HG03097 (cell line): ENCODE results near the gene ELK4.

Experiments
- ATAC-seq: cut with Tn5 transposase; IDR thresholded peaks from one replicate; pipeline ENCODE4 v1.9.1; 2021; ENCODE audit not compliant: unreplicated experiment, low FRiP score

ELK4 gene

DNA sequence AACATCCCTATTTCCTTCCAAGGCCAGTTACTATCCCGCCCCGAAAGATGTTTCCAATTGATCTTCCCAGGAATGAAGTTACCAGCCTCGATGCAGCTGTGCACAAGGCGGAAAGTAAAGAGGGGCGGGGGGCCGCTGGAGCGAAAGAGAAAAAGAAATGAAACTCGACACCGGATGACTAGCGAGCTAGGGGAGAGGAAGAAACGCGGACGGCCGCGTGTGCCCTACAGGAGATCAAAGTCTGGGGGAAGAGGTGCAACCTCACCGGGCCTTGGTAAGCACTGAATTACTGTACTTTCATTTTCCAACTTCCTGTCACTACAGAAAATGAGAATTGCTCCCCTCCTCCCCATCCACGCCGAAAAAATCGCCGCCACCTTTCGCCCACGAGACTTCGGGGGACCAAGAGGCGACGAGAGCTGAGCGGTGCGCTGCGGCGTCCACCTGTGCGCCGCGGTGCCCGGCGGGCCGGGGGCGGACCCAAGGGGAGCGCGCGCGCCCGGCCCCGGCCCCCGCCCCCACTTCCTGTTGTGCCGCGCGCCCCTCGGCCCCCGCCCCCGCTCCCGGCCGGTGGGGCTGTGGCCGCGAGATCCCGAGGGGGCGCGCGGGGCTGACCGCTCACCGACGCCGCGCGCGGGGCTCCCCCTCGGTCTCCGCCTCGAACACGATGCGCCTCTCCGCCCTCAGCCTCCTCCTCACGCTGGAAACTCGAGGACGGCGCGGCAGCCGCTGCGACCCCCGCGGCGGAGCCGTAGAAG lies 622 bp downstream of the ELK4 start:
- peak; percentile 64 for ATAC-seq

DNA sequence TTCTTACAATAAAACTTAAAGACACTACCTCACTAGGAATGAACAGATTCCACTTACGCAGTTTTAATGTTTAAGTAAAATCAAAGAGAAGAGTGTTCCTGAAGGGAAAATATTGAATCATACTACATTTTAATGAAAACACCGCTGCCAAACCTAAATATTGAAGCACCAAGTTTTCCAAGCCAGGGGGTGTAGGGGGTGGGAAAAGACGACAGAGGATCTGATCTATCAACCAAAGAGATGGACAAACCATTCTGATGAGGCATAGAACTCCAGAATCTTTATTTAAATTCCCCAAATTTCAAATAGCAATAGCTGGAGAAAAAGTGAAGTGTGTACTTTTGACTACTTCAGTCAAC lies 1.2 kb downstream of the ELK4 start:
- ATAC-seq = no peak

DNA sequence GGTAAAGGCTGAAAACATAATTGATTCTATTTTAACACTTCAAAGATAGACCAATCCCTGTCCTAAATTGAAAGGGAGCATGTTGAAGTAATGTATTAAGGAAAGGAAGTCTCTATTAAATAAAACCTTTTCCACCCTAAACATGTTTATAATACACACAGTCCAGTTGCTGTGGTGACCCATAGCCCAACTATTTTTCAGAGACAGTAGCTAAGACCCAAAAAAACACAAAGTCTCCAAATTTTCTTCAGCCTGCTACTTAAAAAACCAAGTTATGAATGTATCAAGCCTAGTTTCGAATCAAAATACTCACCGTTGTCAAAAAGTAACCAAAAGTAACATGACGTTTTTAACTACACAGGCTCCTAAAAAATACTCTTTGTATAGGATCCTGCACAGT lies 1.6 kb downstream of the ELK4 start:
- ATAC-seq = no peak

DNA sequence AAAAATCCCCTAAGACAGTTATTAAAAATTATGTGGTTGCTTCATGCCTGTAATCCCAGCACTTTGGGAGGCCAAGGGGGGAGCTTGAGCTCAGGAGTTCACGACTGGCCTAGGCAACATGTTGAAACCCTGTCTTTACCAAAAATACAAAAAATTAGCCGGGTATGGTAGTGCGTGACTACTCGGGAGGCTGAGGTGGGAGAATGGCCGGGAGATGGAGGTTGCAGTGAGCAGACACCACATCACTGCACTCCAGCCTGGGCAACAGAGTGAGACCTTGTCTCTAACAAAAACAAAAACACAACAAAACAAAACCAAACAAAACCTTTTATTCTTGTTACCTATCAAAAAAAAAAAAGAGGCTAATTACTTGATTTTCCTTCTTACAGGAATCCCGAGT lies 2.1 kb downstream of the ELK4 start:
- ATAC-seq = no peak

DNA sequence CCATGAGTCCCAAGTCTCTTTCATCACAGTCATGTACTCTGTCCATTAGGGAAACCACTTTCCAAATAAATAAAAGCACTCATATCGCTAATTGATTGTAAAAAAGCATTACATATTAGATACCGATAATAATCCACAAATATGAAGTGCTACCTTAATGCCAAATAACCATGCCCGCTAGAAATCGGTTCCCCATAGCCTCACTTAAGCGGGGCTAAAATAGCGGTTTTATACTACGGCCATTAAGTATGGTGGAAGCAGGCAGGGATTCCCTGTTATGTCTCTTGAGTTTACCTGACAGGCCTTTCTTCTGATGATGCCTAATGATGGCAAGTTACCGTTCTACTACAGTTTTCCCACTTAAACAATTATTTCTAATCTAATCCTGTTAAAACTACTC lies 3.9 kb downstream of the ELK4 start:
- ATAC-seq = no peak

DNA sequence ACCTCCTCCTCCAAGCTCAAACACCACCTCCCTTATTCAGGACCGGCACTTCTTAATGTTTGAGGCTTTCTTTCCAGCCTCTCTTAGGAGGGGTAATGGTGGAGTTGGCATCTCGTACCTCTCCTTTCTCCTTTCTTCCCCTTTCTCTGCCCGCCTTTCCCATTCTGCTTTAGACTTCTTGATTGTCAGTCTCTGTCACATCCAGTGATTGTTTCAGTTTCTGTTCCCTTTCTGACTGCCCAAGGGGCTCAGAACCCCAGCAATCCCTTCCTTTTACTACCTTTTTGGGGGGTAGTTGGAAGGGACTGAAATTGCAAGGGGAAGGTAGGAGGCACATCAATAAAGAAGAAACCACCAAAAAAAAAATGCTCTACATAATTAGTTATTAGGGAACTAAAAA lies 5.6 kb downstream of the ELK4 start:
- no peak for ATAC-seq

DNA sequence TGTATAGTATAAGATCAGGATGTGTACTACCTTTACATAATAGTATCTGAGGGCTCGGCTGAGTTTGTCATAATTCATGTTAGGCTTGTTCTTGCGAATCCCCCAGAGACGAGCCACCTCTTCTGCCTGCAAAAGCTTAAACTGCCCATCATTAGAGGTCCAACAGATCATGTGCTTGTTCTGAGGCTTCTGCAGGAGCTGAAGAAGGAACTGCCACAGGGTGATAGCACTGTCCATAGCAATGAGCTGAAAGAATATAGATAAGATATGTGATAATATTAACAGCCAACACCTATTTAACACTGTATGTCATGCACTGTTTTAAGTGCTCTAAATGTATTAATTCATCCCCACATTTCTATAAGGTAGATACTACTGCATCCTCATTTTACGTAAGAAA lies 8.2 kb downstream of the ELK4 start:
- no peak for ATAC-seq

DNA sequence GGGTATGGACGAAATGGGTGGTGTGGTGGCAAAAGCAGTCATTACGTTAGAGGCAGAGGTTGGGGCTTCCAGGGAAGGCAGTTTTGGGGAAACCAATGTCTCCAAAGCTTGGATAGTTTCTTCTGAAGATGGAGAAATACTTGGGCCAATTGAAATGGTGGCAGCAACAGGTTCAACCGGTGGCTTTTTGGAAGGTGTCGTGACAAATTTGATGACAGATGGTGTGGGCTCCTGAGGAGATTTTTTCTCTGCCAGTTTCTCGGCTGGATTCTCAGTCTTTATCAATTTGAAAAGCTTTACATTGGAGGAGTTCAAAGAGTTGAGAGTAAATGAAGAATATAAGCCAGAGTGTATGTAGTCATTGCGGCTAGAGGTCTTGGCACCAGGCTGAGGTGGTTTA lies 11.5 kb downstream of the ELK4 start:
- ATAC-seq = no peak

DNA sequence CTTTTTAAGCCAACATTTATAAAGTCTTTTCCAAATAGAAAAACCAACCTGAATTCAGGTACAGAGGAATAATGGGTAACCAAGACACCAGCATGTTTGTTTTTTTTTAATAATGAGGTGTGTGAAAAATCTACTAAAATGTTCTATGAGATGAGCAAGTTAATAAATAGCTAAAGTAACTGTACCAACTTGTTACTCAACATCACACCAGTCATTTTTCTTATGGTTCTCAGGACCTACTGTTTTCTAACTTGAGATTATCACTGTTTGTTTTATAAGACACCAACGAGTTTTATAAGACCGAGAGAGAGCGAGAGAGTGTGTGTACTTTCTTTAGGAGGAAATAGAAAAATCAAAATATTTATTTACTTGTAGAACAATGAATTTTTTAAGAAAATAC lies 12.4 kb downstream of the ELK4 start:
- ATAC-seq = no peak

DNA sequence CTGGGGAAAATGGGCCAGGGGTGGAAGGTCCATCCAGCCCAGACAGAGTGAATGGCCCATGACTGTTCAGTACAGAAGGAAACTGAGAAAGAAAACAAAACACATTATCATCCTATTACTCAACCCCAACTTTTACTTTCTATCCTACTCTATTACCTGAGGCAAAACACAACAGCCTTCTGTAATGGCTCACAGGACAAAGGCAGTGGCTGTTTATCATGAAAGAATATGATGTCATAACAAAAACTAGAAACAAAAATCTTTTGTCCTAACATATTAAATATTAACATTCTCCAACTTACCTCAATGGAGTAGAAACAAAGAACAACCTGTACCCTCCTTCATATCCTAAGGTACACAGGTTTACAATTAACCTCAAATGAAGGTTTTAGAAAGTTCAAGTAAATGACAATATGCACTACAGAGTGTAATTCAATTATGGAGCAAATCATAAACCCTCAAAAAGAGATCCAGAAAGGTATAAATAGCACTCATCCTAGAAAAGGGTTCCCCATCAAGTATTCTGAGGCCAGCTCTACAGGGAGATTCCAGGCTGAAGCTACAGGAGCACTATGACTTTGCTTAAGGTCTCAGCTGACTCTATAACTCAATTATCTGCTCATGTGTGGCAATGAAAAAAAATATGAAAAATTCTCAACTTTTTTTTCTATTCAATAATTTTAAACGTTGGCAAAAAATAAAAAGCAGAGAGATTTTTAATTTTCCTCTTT lies 15.1 kb downstream of the ELK4 start:
- ATAC-seq = no peak

DNA sequence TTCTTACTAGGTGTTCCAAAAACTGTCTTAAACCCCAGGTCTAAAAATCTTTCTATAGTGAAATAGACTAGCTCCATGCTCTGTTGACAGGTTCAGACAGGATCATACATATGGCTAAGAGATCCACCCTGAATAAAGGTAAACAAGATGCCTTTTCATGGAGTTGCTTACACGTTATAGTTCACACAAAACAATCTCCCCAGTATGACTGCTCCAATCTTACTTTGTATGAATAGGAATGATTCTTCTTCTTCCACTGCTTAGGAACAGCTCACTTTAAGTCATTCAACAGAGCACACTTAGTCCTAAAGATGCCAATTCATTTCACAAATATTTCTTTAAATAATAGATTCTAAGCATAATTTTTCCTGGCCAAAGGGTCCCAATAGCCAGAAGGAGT lies 16.0 kb downstream of the ELK4 start:
- no peak for ATAC-seq

DNA sequence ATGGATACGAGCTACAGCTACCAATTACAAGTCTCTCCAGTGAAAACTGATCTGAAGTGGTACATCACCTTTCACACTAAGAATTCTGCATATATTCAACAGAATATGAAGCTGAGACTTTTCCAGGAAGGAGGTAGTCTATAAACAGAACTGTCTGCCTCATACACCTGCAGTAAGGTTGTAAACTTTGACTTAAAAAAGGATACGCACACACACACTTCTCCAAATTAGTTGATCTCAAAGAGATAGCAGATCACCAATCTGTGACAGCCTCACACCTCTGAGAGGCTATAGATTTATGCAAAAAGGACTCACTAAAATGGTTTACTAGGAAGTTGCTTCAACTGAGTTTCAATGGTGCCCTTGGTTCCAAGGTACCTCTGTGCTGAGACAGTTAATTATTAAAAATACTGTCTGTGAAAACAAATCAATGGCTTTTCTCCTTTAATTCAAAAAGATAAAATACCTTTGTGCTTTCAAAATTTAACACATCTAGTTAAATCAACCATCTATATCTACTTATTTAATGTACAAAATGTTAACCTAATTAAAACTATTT lies 17.9 kb downstream of the ELK4 start:
- no peak for ATAC-seq

DNA sequence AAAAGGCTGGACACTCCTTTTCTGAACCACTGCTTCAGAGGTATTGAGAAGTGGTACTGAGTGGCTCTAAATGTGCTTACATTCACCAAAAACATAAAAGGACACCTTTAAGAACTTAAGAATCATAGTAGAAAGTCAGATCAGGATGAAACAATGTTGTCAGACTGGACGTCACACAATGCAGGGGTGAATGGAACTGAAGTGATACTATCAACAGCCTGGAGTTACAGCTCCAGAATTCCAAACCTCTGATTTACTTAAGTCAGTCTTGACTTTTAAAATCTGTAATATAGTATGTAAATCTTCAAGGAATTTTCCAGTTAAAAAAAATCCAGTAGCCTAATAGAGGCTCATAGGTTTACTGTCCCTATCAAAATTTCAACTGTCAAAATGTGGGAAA lies 19.3 kb downstream of the ELK4 start:
- ATAC-seq = no peak

DNA sequence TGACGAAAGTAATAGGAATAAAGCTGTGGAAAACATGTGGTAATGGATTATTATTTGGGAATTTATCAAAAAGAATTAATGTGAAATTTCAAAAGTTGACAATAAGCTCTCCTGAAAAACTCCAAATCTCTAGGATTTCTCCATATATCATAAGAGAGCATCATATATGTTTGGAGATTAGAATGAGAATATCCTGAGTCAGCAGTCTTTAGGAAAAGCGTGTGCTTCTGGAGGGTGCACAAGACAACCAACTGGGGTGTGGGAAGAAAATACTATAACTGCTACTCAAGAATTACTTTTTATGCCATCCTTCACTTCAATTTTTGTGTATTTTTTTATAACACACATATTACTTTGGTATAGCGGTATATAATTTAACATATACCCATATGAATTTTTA lies 19.7 kb downstream of the ELK4 start:
- no peak for ATAC-seq

DNA sequence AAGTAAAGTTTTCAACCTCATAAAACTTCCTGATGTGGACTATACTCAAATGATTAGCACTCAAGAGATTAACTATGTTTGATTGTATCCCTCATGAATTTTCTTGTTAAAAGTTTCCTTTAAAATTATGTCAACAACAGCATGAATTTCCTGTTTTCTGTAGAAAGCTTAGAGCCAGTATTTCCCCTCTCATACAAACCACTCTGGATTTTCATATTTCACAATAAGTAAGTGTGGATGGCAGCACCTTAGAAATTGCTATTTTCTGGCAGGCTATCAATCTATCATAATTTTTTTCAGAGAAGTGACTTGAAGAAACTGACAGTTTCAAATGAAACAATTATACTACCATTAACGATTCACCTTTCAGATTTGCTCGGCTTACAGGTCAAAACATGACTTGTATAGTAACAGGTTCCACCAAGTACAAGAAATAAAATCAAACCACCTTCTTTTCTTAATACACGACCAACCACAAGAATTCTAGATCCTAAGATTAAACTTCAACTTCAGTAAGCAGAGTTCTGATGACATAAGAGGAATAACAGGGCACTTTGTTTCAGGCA lies 20.8 kb downstream of the ELK4 start:
- no peak for ATAC-seq

DNA sequence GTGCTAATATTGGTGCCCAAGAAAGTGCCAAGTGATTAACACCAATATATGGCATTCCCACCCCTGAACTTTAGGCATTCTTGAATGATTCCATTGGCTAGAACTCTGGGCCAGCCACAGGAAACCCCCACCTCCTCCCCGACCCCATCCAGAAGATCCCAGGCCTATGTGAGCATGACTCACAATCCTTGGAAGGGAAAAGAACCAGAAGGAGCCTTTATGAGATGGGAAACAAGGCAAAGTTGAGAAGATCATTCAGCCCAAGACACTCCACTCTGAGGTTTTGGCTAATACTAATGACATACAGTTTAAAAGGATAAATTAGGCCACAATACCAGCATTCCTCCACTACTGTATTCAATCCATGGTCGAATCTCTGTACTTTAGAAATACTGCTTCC lies 21.8 kb downstream of the ELK4 start:
- no peak for ATAC-seq

DNA sequence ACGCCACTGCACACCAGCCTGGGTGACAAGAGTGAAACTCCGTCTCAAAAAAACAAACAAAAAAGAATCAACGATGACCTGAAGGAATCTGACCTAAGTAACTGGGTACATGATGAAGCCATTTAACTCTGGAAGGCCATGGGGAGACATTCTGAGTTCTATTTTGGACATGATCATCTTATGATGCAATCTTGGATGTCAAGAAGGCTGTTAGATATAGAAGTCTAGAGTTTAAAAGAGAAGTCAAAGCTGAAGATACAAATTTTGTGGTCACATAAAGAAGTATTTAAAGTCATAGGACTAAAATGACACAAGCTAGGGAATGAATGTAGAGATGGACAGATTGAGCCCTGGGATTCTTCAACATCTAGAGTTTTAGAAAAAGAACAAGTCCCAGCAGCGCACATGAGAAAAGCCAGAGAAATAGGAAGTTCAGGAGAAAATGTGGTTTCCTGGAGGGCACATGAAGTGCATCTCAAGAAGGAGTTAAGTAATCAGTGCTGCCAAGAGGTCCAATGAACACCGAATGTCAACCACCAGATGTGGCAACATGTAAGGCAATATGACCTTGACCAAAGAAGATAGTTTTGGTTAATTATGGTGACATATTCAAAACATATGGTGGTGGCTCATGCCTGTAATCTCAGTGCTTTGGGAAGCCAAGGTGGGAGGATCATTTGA lies 26.8 kb downstream of the ELK4 start:
- ATAC-seq = no peak

DNA sequence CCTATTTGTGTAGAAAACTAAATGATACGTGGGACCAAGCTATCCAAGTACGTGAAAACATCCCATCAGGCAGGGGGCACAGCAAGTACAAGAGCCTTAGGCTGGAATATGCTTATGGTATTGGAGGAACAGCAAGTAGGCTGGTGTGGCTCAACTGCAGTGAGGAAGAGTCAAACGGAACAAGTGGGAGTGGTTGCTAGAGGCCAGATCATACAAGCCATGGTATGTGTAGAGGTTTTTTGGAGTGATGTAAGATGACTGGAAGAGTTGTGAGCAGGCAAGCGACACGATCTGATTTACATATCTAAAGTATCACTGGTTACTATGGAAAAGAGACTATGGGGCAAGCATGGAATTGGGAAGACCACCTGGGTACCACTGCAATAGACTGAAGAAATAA lies 27.8 kb downstream of the ELK4 start:
- ATAC-seq = no peak

DNA sequence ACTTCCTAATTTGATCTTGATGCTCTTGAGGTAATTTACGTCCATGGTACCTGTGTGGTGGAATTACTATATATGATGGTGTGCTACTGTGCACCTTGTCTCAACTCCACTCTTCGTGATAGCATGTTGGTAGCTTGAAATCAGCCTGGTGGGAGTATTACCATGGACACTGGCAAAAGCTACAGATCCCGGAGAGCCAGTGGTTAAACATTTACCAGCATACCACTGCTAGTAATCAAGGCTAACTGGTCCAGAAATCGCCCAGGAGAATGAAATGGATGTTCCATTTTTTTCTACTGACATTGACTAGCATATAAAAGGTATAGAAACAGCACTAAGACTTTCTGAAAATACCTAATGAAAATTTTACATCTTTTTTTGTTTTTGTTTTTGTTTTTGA lies 30.6 kb downstream of the ELK4 start:
- ATAC-seq = no peak

DNA sequence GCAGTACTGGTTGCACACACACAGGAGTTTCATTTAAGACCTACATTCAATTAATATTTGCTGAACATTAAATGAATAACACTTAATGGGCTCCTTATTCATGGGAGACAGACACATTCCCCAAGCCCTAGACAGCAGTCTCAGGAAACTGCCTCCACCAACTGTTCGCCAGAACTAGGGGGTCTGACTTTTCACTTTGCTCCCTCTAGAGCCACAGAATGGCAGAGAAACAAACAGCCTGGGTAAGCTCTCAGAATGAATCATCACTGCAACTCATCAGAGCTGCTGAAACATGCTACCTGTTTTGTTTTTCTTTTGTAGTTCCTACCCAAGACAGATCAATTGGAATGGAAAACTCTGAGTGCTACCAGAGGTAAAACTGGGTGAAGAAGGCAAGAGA lies 31.7 kb downstream of the ELK4 start:
- ATAC-seq = no peak

DNA sequence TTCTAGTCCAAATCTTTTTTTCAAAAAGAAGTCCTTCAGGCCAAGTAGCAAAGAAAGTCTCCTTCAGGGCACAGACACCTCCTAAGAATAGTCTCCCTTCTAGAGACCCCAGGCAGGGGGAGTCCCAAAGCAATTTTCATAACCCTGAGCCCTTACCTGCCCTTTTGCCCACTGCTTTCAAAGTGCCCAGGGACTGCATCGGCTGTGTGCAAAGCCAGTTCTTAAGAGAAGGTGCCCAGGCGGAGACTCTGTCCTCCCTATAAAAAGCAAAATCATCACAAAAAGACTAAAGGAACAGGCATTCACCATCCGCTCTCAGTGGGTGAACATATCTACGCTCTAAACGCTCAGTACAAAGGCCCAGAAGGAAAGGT lies 32.2 kb downstream of the ELK4 start:
- no peak for ATAC-seq
